HepG2 (cell line): ENCODE results near the gene RHOV. TPM values are rescaled to one million over a fixed set of nuclear protein-coding genes. Genes with fewer than 3 reads are reported as not detected.

ENCODE experiments used
- CCAR2 ChIP-seq: fragments of 200-400 bp; formaldehyde crosslinking; optimal IDR thresholded peaks from 2 replicates; pipeline ENCODE3; 2018; ENCODE audit warnings: low read depth, mild to moderate bottlenecking, low read length, moderate library complexity
- KDM5A ChIP-seq: fragments of 200-600 bp; sonication (generic); IDR thresholded peaks from 2 replicates; pipeline ENCODE4 v1.7.0; 2018; ENCODE audit warnings: antibody characterized with exemption, mild to moderate bottlenecking, low read length, borderline replicate concordance
- NRL ChIP-seq: sonication (generic); formaldehyde crosslinking; IDR thresholded peaks from 2 replicates; pipeline ENCODE4 v1.5.0; 2020; ENCODE audit warnings: missing genetic modification reagents, mild to moderate bottlenecking, moderate library complexity, borderline replicate concordance
- RAD51 ChIP-seq: fragments of 450-650 bp; IDR thresholded peaks from 2 replicates; pipeline ENCODE4 v1.6.1; 2016; ENCODE audit warnings: borderline replicate concordance
- RARA ChIP-seq: IDR thresholded peaks from 2 replicates; pipeline ENCODE4 v1.6.1; 2016; ENCODE audit warnings: missing genetic modification reagents, missing compliant biosample characterization
- SKI ChIP-seq: fragments of 450-650 bp; IDR thresholded peaks from one replicate; pipeline ENCODE4 v1.6.1; 2018; ENCODE audit warnings: mild to moderate bottlenecking; ENCODE audit not compliant: partially characterized antibody
- SOX6 ChIP-seq, 2 experiments: fragments of 450-650 bp in 1 of 2; sonication (generic) in 1 of 2; formaldehyde crosslinking in 1 of 2; IDR thresholded peaks; 2 replicates each; pipeline versions ENCODE4 v1.4.0 to v1.6.1; 2017 to 2020; ENCODE audit warnings: antibody characterized with exemption in 1 of 2, mild to moderate bottlenecking in 1 of 2, missing genetic modification reagents in 1 of 2
- ZNF331 ChIP-seq: sonication (generic); formaldehyde crosslinking; IDR thresholded peaks from 2 replicates; pipeline ENCODE4 v1.4.0; 2020; ENCODE audit warnings: missing genetic modification reagents
- ZNF337 ChIP-seq: sonication (generic); formaldehyde crosslinking; IDR thresholded peaks from 2 replicates; pipeline ENCODE4 v1.5.1; 2020; ENCODE audit warnings: missing genetic modification reagents, low read depth, mild to moderate bottlenecking, borderline replicate concordance
- ZNF83 ChIP-seq: sonication (generic); formaldehyde crosslinking; IDR thresholded peaks from 2 replicates; pipeline ENCODE4 v1.4.0; 2020; ENCODE audit warnings: missing genetic modification reagents, mild to moderate bottlenecking, borderline replicate concordance
- polyA plus RNA-seq, 8 experiments: library from polyadenylated mRNA; depleted of rRNA in 3 of 8; stranded (reverse) in 7 of 8; unstranded in 1 of 8; fragments of >200 nt; fragmentation: Illumina TruSeq in 4 of 8; extraction: Trizol in 4 of 8; gene quantifications; 2 replicates each; pipeline versions ENCODE4 v1.2.1 to v1.2.3, GENCODE V29; 2011 to 2016; ENCODE audit warnings: low read depth in 4 of 8, missing spikeins in 1 of 8, mixed read lengths in 1 of 8; ENCODE audit not compliant: insufficient read depth in 1 of 8
- total RNA-seq, 5 experiments: library from RNA; depleted of rRNA; stranded (reverse); fragments of >200 nt; fragmentation: Illumina TruSeq; extraction: Trizol; gene quantifications; 2 replicates each; pipeline ENCODE4 v1.2.3, GENCODE V29; 2016; ENCODE audit warnings: low read depth in 1 of 5
- TF ChIP-seq, protein P1 (sequence below): sonication (generic); formaldehyde crosslinking; IDR thresholded peaks from 2 replicates; pipeline ENCODE4 v1.4.0; 2020; ENCODE audit warnings: missing genetic modification reagents, borderline replicate concordance
- TF ChIP-seq, protein P2 (sequence below): IDR thresholded peaks from 2 replicates; pipeline ENCODE4 v1.4.0; 2020; ENCODE audit warnings: mild to moderate bottlenecking, missing genetic modification reagents
- TF ChIP-seq, protein P3 (sequence below): sonication (generic); formaldehyde crosslinking; IDR thresholded peaks from 2 replicates; pipeline ENCODE4 v1.8.0; 2022; ENCODE audit warnings: missing genetic modification reagents, mild to moderate bottlenecking, borderline replicate concordance
- TF ChIP-seq, protein P4 (sequence below): sonication (generic); formaldehyde crosslinking; IDR thresholded peaks from 2 replicates; pipeline ENCODE4 v1.9.0; 2021; ENCODE audit warnings: missing genetic modification reagents, mild to moderate bottlenecking, borderline replicate concordance
- TF ChIP-seq, protein P5 (sequence below): IDR thresholded peaks from 2 replicates; pipeline ENCODE4 v1.6.1; 2016; ENCODE audit warnings: missing compliant biosample characterization, missing genetic modification reagents, borderline replicate concordance

Gene RHOV
- total and polyA plus RNA-seq, 2 of the 13 experiments (the other 11 are each of a cell fraction or from before 2014, with no cell fraction given) = 0.17 to 0.18 TPM

DNA sequence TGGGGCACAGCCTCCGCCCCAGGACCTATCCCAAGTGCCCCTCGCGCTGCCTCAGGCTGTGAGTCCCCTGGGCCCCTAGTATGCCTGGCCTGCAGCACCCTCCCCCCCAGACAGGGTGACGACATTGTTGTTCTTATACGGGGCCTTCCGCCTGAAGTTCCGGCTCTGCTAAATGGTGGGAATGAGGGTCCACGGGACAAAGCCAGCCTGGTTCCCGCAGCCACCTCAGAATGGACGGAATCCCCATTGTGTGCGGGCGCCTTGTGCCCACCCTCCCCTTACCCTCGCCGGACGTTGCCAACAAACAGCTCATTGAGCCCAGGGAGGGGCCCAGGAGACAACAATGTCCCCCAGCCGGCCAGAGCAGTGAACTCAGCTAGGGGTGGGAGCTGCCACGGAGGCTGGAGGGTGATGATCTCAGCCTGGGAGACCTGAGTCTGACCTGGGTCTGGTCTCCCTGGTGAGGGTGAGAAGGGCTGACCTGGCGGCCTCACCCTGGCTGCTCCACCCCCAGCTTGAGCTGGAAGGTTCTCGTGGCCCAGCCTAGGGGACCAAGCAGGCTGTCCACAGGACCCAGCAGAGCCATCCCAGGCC, 44.9 kb upstream of the RHOV start (continued):
- no peak for TF ChIP-seq NRL (CRISPR knock-in tag)
- TF ChIP-seq CCAR2 = no peak
- TF ChIP-seq RARA (CRISPR knock-in tag) = peak; percentile 36; the same call in 1 of the 2 replicates
- TF ChIP-seq SKI = no peak
- TF ChIP-seq, protein P1, sequence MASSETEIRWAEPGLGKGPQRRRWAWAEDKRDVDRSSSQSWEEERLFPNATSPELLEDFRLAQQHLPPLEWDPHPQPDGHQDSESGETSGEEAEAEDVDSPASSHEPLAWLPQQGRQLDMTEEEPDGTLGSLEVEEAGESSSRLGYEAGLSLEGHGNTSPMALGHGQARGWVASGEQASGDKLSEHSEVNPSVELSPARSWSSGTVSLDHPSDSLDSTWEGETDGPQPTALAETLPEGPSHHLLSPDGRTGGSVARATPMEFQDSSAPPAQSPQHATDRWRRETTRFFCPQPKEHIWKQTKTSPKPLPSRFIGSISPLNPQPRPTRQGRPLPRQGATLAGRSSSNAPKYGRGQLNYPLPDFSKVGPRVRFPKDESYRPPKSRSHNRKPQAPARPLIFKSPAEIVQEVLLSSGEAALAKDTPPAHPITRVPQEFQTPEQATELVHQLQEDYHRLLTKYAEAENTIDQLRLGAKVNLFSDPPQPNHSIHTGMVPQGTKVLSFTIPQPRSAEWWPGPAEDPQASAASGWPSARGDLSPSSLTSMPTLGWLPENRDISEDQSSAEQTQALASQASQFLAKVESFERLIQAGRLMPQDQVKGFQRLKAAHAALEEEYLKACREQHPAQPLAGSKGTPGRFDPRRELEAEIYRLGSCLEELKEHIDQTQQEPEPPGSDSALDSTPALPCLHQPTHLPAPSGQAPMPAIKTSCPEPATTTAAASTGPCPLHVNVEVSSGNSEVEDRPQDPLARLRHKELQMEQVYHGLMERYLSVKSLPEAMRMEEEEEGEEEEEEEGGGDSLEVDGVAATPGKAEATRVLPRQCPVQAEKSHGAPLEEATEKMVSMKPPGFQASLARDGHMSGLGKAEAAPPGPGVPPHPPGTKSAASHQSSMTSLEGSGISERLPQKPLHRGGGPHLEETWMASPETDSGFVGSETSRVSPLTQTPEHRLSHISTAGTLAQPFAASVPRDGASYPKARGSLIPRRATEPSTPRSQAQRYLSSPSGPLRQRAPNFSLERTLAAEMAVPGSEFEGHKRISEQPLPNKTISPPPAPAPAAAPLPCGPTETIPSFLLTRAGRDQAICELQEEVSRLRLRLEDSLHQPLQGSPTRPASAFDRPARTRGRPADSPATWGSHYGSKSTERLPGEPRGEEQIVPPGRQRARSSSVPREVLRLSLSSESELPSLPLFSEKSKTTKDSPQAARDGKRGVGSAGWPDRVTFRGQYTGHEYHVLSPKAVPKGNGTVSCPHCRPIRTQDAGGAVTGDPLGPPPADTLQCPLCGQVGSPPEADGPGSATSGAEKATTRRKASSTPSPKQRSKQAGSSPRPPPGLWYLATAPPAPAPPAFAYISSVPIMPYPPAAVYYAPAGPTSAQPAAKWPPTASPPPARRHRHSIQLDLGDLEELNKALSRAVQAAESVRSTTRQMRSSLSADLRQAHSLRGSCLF (CRISPR knock-in tag) = no peak
- no peak for TF ChIP-seq ZNF337 (CRISPR knock-in tag)
- TF ChIP-seq, protein P2, sequence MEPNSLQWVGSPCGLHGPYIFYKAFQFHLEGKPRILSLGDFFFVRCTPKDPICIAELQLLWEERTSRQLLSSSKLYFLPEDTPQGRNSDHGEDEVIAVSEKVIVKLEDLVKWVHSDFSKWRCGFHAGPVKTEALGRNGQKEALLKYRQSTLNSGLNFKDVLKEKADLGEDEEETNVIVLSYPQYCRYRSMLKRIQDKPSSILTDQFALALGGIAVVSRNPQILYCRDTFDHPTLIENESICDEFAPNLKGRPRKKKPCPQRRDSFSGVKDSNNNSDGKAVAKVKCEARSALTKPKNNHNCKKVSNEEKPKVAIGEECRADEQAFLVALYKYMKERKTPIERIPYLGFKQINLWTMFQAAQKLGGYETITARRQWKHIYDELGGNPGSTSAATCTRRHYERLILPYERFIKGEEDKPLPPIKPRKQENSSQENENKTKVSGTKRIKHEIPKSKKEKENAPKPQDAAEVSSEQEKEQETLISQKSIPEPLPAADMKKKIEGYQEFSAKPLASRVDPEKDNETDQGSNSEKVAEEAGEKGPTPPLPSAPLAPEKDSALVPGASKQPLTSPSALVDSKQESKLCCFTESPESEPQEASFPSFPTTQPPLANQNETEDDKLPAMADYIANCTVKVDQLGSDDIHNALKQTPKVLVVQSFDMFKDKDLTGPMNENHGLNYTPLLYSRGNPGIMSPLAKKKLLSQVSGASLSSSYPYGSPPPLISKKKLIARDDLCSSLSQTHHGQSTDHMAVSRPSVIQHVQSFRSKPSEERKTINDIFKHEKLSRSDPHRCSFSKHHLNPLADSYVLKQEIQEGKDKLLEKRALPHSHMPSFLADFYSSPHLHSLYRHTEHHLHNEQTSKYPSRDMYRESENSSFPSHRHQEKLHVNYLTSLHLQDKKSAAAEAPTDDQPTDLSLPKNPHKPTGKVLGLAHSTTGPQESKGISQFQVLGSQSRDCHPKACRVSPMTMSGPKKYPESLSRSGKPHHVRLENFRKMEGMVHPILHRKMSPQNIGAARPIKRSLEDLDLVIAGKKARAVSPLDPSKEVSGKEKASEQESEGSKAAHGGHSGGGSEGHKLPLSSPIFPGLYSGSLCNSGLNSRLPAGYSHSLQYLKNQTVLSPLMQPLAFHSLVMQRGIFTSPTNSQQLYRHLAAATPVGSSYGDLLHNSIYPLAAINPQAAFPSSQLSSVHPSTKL = no peak
- TF ChIP-seq, protein P3, sequence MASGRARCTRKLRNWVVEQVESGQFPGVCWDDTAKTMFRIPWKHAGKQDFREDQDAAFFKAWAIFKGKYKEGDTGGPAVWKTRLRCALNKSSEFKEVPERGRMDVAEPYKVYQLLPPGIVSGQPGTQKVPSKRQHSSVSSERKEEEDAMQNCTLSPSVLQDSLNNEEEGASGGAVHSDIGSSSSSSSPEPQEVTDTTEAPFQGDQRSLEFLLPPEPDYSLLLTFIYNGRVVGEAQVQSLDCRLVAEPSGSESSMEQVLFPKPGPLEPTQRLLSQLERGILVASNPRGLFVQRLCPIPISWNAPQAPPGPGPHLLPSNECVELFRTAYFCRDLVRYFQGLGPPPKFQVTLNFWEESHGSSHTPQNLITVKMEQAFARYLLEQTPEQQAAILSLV (CRISPR knock-in tag) = no peak
- TF ChIP-seq, protein P4, sequence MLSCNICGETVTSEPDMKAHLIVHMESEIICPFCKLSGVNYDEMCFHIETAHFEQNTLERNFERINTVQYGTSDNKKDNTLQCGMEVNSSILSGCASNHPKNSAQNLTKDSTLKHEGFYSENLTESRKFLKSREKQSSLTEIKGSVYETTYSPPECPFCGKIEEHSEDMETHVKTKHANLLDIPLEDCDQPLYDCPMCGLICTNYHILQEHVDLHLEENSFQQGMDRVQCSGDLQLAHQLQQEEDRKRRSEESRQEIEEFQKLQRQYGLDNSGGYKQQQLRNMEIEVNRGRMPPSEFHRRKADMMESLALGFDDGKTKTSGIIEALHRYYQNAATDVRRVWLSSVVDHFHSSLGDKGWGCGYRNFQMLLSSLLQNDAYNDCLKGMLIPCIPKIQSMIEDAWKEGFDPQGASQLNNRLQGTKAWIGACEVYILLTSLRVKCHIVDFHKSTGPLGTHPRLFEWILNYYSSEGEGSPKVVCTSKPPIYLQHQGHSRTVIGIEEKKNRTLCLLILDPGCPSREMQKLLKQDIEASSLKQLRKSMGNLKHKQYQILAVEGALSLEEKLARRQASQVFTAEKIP = no peak
- TF ChIP-seq ZNF83 = no peak
- TF ChIP-seq, protein P5, sequence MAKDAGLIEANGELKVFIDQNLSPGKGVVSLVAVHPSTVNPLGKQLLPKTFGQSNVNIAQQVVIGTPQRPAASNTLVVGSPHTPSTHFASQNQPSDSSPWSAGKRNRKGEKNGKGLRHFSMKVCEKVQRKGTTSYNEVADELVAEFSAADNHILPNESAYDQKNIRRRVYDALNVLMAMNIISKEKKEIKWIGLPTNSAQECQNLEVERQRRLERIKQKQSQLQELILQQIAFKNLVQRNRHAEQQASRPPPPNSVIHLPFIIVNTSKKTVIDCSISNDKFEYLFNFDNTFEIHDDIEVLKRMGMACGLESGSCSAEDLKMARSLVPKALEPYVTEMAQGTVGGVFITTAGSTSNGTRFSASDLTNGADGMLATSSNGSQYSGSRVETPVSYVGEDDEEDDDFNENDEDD (CRISPR knock-in tag) = 0 out of 2 replicates have a peak, but pooled peaks have one; percentile 20
- no peak for TF ChIP-seq RAD51
- TF ChIP-seq ZNF331 (CRISPR knock-in tag) = no peak
- TF ChIP-seq SOX6 (IDR thresholded peaks at IDR 0.05) = no peak
- peak; percentile 55; the same call in 1 of the 2 replicates for TF ChIP-seq SOX6 (CRISPR knock-in tag; IDR thresholded peaks at IDR 0.05)
- TF ChIP-seq KDM5A = no peak
